ENCODE data around the gene OR1M1.
"Not testable (repeated sequence)": the region's sequence is repeated elsewhere in the genome, so short reads cannot be mapped to it uniquely, and the experiment has no call there.

Gene OR1M1

DNA sequence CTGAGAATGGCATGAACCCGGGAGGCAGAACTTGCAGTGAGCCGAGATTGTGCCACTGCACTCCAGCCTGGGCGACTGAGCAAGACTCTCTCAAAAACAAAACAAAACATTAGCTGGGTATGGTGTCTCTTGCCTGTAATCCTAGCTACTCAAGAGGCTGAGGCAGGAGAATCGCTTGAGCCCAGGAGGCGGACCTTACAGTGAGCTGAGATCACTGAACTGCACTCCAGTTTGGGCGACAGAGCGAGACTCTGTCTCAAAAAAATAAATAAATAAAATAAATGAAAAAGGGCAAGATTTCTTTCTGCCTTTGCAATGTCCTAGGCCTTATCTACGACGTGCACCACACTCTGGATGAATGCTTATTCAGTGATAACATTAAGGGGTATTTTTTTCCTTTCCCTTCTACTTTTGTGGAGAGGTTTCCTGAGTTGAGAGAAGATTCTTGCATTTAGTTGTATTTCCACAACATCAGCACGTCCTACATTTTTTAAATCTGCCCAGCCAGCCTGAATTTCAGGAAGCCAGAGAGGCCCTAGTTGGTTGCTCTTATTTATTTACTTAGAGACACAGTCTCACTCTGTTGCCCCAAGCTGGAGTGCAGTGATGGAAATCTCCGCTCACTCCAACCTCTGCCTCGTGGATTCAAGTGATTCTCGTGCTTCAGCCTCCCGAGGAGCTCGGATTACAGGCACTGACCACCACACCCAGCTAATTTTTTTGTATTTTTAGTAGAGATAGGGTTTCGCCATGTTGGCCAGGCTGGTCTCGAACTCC, 26.1 kb upstream of the OR1M1 start:
- no peaks in the 10 kb centered on the region for H3K9me3 Mint-ChIP-seq
- H3K4me1 Mint-ChIP-seq, result no peaks in the 10 kb centered on the region
- H3K4me3 Mint-ChIP-seq, result no peak overlapping the region
- DNase-seq (no peak), ATAC-seq (no peak)
- no peak overlapping the region for H3K27ac Mint-ChIP-seq
- H3K27me3 Mint-ChIP-seq, result peaks cover 7% of the 10 kb centered on the region

DNA sequence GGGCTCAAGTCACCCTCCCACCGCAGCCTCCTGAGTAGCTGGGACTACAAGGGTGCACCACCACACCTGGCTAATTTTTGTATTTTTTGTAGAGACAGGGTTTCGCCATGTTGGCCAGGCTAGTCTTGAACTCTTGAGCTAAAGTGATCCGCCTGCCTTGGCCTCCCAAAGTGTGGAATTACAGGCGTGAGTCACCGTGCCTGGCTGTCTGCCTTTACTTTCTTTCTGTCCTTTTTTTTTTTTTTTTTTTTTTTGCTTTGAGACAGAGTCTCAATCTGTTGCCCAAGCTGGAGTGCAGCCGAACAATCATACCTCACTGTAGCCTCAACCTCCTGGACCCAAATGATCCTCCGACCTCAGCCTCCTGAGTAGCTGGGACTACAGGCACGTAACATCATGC, 25.0 kb upstream of the OR1M1 start:
- Mint-ChIP-seq H3K27ac (no peak overlapping the region), H3K4me1 (no peaks in the 10 kb centered on the region), H3K9me3 (no peaks in the 10 kb centered on the region), H3K4me3 (no peak overlapping the region), H3K27me3 (peaks cover 7% of the 10 kb centered on the region)
- ATAC-seq (no peak), DNase-seq (no peak)

DNA sequence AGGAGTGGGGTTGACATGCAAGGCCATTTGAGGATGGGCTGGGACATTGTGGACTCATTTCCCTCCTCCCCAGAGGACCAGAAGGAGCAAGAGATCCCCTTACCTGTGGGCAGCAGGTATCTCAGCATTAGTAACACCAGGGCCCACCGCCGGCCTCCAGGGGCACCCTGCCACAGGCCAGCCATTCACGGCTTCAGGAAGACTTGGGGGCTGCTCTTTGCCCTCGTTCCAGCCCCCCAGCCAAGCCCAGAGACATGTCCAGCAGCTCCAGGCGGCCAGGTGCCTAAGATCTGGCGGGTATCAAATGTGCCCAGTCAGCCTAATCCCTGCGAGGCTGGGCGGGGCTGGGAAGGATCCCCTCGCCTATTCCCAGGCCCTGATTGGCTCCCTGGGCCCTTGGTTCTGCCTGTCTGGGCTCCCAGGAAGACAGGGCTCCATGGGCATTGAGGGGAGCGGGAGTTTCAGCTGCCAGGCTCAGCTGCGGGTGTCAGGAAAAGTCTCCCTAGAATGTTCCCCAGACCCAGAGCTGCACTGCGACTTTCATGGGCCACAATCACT, 21.3 kb upstream of the OR1M1 start:
- Mint-ChIP-seq H3K27me3 (no peaks in the 10 kb centered on the region), H3K27ac (peak overlapping the region in 1 of 2 donors; percentile 42), H3K4me3 (no peak overlapping the region), H3K9me3 (no peaks in the 10 kb centered on the region), H3K4me1 (no peaks in the 10 kb centered on the region)
- no peak for DNase-seq
- ATAC-seq, result no peak

DNA sequence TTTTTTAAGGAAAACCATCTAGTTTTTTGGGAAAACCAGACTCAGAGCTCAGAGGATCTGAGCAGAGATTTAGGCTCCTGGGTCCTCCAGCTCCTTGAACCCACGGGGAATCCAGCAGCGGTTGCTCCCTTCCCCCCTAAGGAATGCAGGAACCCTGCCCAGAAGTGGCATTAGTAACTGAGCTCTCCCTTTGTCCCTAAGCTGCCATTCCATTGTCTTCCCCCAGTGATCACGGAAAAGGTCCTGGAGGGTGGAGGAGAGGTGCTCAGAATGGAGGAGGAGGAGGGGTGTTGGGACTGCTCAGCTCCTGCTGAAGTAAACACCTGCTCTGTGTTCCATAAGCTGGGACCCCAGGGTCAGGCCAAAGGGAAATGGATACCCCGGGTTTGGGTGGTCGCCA, 16.8 kb upstream of the OR1M1 start:
- ATAC-seq, result no peak

DNA sequence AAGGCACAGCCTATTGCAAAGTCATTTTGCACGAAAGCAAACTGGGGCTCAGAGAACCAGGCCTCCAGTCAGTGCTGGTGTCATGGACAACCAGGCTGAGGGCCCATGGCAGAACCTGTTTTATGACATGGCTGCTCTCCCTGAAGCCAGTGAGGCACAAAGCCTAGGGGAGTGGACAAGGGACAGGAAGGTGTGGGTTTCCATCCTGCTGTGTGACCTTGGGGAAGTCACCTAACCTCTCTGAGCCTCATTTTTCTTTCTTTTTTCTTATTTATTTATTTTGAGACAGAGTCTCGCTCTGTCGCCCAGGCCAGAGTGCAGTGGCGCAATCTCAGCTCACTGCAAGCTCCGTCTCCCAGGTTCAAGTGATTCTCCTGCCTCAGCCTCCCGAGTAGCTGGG, 15.1 kb upstream of the OR1M1 start:
- ATAC-seq, result not testable (repeated sequence)

More for the DNA sequence above, 16.8 kb upstream of the OR1M1 start:
- Mint-ChIP-seq H3K4me1 (no peaks in the 10 kb centered on the region), H3K27ac (no peak overlapping the region), H3K4me3 (no peak overlapping the region), H3K27me3 (no peaks in the 10 kb centered on the region), H3K9me3 (no peaks in the 10 kb centered on the region)
- DNase-seq, result no peak

DNA sequence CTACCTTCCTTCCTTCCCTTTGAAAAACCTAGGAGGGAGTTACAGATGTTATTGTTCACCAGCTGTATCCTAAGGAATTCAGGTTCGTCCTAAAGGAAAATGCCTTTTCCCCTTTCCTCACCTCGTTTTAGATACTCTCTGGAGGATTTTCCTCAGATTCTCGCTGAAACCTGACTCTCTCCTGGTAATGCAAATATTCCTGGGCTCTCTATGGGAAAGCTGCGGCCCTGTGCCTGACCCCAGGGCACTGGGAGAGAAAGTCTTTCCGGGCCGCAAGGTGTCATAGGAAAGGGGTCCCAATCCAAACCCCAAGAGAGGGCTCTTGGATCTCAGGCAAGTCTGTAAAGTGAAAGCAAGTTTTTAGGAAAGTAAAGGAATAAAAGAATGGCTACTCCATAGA, 13.1 kb upstream of the OR1M1 start:
- DNase-seq (no peak), ATAC-seq (no peak)
- Mint-ChIP-seq H3K4me1 (no peaks in the 10 kb centered on the region), H3K27me3 (no peaks in the 10 kb centered on the region), H3K9me3 (no peaks in the 10 kb centered on the region), H3K4me3 (no peak overlapping the region), H3K27ac (no peak overlapping the region)

More for the DNA sequence above, 15.1 kb upstream of the OR1M1 start:
- not testable (repeated sequence) for H3K27me3 Mint-ChIP-seq, H3K9me3 Mint-ChIP-seq, H3K27ac Mint-ChIP-seq, H3K4me1 Mint-ChIP-seq, DNase-seq, H3K4me3 Mint-ChIP-seq

DNA sequence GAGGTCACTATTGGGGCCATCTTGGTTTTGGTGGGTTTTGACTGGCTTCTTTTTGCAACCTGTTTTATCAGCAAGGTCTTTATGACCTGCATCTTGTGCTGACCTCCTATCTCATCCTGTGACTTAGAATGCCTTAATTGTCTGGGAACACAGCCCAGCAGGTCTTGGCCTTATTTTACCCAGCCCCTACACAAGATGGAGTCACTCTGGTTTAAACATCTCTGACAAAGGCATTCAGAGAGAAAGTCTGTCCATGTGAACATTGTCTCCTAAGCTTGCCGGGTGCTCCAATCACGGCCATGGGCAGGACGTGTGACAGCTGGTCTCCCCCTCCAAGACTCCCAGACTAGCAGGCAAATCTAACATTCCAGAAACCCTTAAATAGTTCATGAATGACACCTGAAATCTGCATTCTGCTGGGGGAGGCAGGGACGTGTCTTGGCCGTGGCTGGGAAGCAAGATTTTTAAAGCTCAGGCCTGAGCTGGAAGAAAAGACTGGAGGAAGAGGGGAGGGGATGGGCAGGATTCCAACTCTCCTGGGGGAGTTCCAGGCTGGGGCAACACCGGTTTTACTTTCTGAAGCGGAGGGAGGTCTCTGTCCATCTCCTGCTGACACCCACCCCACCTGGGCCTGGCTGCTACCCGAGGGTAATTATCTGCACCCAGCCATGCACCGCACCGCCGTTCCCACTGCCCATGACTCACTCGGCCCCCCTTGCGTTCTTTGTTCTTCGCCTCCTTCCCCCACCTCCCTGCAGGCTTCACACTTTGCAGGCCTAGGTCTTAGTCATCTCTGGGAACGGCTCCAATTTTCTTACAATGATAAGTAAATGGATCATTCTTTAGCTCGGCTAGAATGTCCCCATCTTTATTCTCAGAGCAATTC, 11.6 kb upstream of the OR1M1 start:
- DNase-seq, result no peak

DNA sequence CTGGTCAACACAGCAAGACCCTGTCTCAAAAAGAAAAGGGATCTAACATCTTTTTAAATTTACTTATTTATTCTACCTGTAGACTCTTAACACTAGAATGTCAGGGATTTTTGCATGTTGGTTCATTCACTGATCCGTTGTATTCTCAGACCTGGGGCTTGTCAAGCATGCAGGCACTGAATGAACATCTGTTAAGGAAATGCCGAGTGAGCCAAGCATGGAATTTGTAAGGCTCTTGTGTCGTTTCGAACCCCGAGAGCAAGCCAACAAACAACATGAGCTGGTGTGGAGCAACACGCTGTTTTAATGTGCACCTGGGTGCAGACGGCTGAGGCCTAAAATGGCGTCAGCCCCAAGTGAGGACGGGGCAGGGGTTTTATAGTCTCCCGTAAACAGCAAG, 10.0 kb upstream of the OR1M1 start:
- Mint-ChIP-seq H3K27ac (no peak overlapping the region), H3K4me3 (no peak overlapping the region), H3K9me3 (no peaks in the 10 kb centered on the region), H3K27me3 (no peaks in the 10 kb centered on the region), H3K4me1 (peaks cover 4% of the 10 kb centered on the region)
- ATAC-seq, result no peak
- no peak for DNase-seq

More for the DNA sequence above, 11.6 kb upstream of the OR1M1 start:
- Mint-ChIP-seq H3K9me3 (no peaks in the 10 kb centered on the region), H3K4me3 (no peak overlapping the region), H3K27me3 (no peaks in the 10 kb centered on the region), H3K4me1 (peaks cover 4% of the 10 kb centered on the region), H3K27ac (no peak overlapping the region)
- ATAC-seq, result no peak

DNA sequence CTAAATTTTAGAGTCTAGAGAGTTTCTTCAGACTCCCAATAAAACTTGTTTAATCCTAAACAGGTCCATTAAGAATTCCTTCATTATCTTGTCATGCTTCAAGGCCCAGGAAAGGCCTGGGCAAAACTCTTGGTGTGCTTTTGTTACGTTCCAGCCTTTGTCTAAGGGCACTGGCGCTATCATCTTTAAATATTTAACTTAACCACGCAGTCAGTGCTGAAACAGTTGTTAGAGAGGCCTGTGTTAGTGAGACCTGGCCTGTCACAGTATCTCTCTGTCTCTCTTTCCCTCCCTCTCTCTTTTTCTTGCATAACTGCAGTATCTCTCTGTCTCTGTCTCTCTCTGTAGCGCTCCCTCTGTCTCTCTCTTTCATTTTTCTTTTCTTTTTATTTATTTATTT, 8.2 kb upstream of the OR1M1 start:
- Mint-ChIP-seq H3K4me1 (peaks cover 4% of the 10 kb centered on the region), H3K27ac (no peak overlapping the region), H3K4me3 (no peak overlapping the region), H3K9me3 (no peaks in the 10 kb centered on the region), H3K27me3 (no peaks in the 10 kb centered on the region)
- no peak for DNase-seq
- no peak for ATAC-seq

DNA sequence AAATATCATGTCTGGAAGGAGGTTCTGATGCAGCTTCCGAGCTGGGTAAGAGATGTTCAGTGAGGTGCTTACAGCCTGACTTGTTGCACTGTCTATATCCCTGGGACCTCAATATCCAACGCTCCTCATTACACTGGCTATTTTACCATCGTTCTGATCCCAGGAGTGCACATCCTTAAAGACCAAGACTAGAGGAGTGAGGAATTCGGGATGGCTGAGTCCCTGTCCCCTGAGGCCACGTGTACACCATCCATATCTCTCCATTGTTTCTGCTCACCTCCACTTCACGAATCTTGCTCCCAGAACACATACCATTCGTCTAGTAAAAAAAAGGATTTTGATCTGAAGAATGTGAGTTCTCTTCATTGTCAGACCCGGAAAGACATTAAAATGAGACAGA, 20.5 kb downstream of the OR1M1 start, which contains the start of gene OR7G2:
TSS of gene OR7G2 (minus strand) at position 101 of the 400 bp plus-strand sequence. CDS start 4,232 bp downstream, outside the sequence.
- no peaks in the 10 kb centered on the region for H3K4me1 Mint-ChIP-seq
- peaks cover 16% of the 10 kb centered on the region for H3K27me3 Mint-ChIP-seq
- H3K27ac Mint-ChIP-seq, result no peak within 1 kb of the TSS
- ATAC-seq (no peak), DNase-seq (no peak)
- H3K4me3 Mint-ChIP-seq, result no peak within 1 kb of the TSS
- H3K9me3 Mint-ChIP-seq, result no peaks in the 10 kb centered on the region

DNA sequence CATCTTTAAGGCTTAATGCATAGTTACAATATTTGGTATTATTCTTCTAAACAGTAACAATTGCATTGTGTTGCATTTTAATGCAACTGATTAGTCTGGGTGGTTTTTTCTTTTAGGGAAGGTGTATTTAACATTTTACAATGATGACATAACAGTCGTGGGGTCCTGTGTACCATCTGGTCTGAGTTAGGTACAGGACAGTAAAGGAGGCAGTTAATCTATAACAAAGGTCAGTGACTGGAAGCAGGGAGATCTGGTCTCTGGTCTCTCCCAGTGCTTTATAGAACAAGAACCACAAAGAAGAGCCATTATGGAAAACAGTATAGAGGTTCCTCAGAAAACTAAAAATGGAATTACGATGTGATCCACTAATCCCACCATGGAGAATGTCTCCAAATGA, 23.1 kb downstream of the OR1M1 start:
- no peaks in the 10 kb centered on the region for H3K4me1 Mint-ChIP-seq
- peaks cover 22% of the 10 kb centered on the region for H3K27me3 Mint-ChIP-seq
- H3K9me3 Mint-ChIP-seq, result no peaks in the 10 kb centered on the region
- no peak overlapping the region for H3K4me3 Mint-ChIP-seq
- peak overlapping the region in 1 of 2 donors; percentile 40 for H3K27ac Mint-ChIP-seq
- ATAC-seq (no peak), DNase-seq (no peak)

DNA sequence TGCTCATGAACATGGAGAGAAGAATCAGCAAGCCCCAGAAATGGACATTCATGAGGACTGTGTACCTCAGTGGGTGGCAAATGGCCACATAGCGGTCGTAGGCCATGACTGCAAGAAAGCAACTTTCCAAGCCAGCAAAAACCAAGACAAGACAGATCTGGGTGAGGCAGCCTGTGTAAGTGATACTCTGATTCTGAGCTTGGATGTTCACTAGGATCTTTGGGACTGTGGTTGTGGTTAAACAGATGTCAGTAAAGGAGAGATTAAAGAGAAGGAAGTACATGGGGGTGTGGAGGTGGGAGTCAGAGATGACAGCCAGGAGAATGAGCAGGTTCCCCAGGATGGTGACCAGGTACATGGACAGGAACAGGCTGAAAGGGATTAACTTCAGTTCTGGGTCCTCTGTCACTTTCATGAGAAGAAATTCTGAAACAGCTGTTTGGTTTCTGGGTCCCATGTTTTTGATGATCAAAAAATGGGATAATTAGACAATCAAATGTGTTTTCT, 28.5 kb downstream of the OR1M1 start, which contains the start of gene OR7G1:
TSS of gene OR7G1 (minus strand) at position 457 of the 507 bp plus-strand sequence. CDS start at position 457, 0 bp downstream.
- DNase-seq, result no peak
- Mint-ChIP-seq H3K27ac (peak within 1 kb of the TSS in 1 of 2 donors; percentile 42), H3K4me1 (no peaks in the 10 kb centered on the region), H3K9me3 (no peaks in the 10 kb centered on the region), H3K27me3 (peaks cover 20% of the 10 kb centered on the region), H3K4me3 (no peak within 1 kb of the TSS)
- ATAC-seq, result no peak

DNA sequence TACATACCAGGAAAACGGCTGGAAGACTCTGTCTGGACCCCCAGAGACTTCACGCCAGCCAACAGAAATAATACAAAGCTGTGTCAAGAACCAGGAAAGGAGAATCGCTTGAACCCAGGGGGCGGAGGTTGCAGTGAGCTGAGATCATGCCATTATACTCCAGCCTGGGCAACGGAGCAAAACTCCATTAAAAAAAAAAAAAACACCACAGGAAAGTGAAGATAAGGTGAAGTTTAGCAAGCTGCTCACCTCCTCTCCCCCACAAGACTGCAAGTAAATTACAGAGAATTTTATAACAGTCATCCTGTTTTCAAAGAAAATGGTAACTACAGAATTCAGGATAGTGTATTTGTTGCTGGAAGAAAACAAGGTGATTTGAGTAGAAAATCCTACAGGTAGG, 29.7 kb downstream of the OR1M1 start:
- Mint-ChIP-seq H3K9me3 (no peaks in the 10 kb centered on the region), H3K27ac (no peak overlapping the region), H3K27me3 (peaks cover 28% of the 10 kb centered on the region), H3K4me3 (no peak overlapping the region), H3K4me1 (no peaks in the 10 kb centered on the region)
- ATAC-seq (no peak), DNase-seq (no peak)

DNA sequence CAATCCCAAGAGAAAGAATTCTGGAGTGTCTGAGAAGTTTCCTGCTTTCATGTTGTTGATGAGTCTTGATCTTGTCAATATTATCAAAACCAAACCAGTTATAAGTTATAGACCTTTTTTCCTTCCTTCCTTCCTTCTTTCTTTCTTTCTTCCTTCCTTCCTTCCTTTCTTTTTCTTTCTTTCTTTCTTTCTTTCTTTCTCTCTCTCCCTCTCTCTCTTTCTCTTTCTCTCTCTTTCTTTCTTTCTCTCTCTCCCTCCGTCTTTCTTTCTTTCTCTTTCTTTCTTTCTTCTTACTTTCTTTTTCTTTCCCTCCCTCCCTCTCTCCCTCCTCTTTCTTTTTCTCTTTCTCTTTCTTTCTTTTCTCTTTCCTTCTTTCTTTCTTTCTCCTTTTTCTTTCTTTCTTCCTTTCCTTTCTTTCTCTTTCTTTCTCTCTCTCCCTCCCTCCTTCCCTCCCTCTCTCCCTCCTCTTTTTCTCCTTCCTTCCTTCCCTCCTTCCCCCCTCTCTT, 40.1 kb downstream of the OR1M1 start, which contains the start of gene OR7G3:
TSS of gene OR7G3 (minus strand) at position 51 of the 506 bp plus-strand sequence. CDS start at position 51, 0 bp downstream.
- Mint-ChIP-seq H3K4me1 (peaks cover 11% of the 10 kb centered on the region), H3K4me3 (no peak within 1 kb of the TSS), H3K9me3 (no peaks in the 10 kb centered on the region), H3K27ac (peak within 1 kb of the TSS; percentile 31 to 61), H3K27me3 (peaks cover 28% of the 10 kb centered on the region)
- DNase-seq, result no peak
- ATAC-seq, result no peak

DNA sequence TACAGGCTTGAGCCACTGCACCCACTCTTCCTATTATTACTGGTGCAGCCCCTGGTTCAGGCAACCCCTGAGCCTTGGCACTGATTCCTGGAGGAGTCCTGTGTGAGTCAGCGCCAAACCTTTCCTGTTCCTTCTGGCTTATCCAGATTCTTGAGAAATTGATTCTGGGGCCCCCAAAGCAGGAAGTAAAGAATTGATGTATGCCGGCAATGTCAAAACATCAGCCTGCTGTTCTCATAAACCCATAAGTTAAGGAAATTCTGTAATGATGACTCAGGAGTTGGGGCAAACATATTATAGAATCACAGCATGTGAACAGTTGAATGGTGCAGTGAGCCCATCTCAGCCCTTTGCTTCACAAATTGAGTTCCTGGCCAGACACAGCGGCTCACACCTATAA, 41.3 kb downstream of the OR1M1 start:
- H3K9me3 Mint-ChIP-seq, result no peaks in the 10 kb centered on the region
- no peak overlapping the region for H3K27ac Mint-ChIP-seq
- H3K4me3 Mint-ChIP-seq, result no peak overlapping the region
- ATAC-seq, result no peak
- peaks cover 28% of the 10 kb centered on the region for H3K27me3 Mint-ChIP-seq
- no peak for DNase-seq
- H3K4me1 Mint-ChIP-seq, result peaks cover 11% of the 10 kb centered on the region

Data from stimulated activated naive CD8-positive, alpha-beta T cell treated with anti-CD3 and anti-CD28 coated beads, Interleukin-15, amount 100 ng/mL, for 72 hours (primary cell).